ENCODE results near the gene CACNG6.

GRCh38 chr19:53947624-53948023 lies 43.8 kb upstream of the CACNG6 start:
- peak; percentile 48 for TF ChIP-seq CTCF (conservative IDR thresholded peaks at IDR 0.05; ENCODE audit: low read depth, low read length)
- no peak for TF ChIP-seq EZH2 (IDR thresholded peaks at IDR 0.05; ENCODE audit: low read length, unreplicated experiment)
